Dermis microvascular lymphatic vessel endothelial cell (primary cell): ENCODE measurements around the gene SARDH. TPM values are rescaled to one million over a fixed set of nuclear protein-coding genes. Genes with fewer than 3 reads are reported as not detected.

ENCODE experiments used
- DNase-seq, 2 donors: peaks; one replicate each; pipeline versions ENCODE4 v3.0.0 to v3.0.0-alpha.2; 2010; ENCODE audit warnings: low read depth in 2 of 2
- total RNA-seq: library from RNA; depleted of rRNA; stranded (reverse); fragments of >200 nt; gene quantifications from 2 replicates; pipeline ENCODE4 v1.2.1, GENCODE V29; 2014

Gene SARDH
- total RNA-seq, 1 donor from 2014 or later = under 0.01 TPM

DNA sequence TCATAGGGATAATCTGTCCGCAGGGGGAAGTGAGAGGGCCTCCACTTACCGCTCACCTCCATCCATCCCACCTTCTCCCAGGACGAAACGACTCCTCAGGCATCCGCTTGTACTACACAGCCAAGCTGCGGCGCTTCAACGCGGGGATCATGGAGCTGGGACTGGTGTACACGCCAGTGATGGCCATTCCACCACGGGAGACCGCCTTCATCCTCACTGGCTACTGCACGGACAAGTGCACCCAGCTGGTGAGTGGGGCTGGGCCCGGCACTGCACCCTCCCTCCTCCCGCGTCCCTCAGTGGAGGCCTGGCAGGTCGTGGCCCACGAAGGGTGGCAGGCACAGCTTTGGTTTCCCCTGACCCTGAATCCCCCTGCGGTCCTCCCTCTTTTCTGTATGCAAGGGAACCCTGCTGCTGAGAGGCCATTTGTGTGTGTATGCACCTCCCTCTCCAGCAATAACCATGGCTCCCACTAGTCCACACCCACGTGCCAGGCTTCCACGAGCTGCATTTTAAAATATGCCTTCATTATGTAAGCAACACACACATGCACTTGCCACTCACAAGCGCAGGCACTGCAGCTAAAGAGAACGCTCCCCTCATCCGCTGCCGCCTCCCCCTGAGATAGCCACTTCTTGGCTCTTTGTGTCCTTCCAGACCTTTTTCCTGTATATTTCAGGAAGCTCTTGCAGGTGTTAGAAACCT is 90.2 kb downstream of the SARDH start:
- no peak for DNase-seq

GRCh38 chr9:133647148-133647547 is 91.0 kb downstream of the SARDH start:
- DNase-seq = no peak

DNA sequence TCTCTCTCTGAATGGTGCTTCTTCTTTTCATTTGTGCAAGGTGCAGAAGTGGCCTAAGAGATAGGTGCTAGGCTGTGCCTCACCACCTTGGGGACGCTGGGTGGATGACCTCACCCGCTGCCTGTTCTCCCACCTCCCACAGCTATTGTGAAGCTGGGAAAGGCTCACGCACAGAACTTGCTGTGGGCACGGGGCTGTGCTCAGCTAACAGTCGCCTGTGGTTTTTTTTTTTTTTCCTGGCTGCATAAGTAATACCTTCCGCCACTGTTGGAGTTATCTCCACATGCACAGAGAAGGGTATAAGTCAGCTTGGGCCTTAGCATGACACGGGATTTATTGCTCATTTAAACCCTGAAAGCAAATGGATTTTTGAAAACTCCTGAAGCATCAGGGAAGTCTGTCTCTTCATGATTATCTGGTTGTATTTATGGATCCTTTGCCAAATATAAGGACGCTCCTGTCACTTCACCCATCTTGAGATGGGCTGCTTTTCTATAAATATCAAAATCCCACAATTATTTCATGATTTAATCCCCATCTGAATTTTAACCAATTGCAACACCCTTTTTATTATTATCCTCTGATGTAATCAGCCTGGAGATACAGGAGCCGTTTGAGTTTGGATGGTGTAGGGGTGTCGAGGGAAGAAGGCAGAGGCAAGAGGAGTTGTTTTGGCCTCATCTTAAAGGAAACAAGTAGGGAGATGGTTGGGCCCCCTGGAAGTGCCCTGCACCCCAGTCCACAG is 93.0 kb downstream of the SARDH start:
- no peak for DNase-seq

DNA sequence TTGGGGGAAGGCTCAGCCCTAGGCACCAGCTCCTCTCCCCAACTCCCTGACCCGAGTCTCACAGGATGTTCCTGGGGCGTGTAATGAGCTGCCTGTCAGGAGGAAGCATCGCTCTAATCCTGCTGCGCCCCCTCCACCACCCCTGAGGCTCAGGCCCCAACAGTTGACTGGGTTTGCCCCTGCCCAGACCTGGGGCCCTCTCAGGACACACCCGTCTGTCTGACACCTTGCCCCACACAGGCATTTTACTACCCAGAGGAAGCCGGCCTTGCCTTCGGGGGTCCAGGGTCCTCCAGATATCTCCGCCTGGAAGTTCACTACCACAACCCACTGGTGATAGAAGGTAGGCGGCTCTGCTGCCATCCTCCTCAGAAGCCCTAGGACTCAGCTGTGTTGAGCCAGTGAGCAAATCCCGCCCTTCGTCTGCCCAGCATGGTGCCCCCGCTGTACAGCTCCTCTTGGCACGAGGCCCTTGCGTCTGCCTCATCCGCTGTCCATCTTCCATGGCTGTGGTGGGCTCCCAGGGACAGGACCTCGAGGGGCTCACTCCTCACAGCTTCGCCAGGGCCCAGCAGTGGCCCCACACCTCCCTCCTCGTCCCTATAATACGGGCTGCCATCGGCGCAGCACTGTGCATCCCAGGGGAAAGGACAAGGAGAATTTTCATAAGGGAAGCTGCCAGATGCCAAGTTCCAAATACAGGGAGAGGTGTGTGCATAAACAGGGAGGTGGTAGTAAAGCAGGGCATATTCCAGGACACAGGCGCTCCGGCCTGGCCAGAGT is 94.0 kb downstream of the SARDH start:
- no peak for DNase-seq

GRCh38 chr9:133643362-133643755 is 94.8 kb downstream of the SARDH start:
- no peak for DNase-seq

DNA sequence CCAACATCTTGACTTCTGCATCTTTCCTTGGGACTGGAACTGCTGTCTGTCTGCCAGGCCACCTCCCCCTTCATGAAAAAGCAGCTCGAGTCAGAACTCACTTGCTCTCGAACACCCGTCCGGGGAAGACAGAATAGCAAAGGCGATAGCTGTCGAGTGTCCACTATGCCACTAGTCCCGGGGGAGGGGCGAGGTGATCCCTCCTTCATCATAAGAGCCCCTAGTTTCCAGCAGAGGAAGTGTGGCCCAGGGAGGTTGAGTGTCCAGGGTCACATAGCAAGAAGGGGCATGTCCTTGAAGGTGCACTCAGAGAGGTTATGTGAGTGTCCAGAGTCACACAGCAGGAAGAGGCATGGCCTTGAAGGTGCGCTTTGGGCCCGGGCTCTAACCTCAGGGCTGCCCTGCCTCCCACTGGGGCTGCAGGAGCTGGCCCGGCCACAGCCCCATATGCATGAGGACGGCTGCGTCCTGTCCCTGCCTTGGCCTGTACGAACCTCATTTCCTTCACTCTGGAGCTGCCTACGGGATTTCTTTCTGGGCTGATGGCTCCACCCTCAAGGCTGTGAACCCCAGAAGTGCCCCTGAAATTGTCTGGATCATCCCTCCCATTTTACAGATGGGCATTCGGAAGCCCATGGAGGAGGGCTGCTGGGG is 95.3 kb downstream of the SARDH start:
- DNase-seq = no peak

DNA sequence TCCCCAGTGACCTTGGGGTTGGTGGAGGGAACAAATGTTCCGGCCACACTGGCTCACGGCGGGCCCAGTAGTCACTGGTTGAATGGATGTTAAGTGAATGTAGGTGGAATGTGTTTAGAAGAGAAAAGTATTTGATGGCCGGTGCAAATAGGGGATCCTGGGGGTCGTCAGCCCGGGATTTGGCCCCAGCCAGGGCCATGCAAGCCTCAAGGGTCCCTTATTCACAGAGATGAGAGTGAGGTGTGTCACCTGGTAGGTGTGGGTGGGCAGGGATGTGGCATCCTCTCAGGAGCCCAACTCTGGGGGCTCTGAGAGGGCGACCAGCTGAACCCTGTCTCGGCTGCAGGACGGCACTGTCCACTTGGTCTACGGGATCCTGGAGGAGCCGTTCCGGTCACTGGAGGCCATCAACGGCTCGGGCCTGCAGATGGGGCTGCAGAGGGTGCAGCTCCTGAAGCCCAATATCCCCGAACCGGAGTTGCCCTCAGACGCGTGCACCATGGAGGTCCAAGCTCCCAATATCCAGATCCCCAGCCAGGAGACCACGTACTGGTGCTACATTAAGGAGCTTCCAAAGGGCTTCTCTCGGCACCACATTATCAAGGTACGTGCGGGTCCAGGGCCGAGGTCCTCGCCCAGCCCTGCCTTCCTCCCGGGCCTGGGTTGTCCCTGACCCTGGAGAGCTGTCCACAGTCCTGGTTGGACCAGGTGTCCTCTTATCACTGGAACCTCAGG is 96.1 kb downstream of the SARDH start:
- DNase-seq = no peak

DNA sequence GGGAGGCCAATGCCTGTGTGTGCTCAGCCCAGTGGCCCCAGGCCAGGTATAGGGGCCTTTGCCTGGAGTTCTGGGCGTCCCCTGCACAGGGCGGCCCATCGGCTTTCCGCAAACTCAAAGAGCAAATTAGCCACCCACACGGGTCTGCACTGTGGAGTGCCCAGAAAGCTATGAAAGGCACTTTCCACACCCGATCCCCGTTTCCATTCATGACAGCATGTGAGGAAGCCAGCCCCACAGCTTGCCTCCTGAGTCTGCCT is 96.8 kb downstream of the SARDH start:
- DNase-seq = no peak

DNA sequence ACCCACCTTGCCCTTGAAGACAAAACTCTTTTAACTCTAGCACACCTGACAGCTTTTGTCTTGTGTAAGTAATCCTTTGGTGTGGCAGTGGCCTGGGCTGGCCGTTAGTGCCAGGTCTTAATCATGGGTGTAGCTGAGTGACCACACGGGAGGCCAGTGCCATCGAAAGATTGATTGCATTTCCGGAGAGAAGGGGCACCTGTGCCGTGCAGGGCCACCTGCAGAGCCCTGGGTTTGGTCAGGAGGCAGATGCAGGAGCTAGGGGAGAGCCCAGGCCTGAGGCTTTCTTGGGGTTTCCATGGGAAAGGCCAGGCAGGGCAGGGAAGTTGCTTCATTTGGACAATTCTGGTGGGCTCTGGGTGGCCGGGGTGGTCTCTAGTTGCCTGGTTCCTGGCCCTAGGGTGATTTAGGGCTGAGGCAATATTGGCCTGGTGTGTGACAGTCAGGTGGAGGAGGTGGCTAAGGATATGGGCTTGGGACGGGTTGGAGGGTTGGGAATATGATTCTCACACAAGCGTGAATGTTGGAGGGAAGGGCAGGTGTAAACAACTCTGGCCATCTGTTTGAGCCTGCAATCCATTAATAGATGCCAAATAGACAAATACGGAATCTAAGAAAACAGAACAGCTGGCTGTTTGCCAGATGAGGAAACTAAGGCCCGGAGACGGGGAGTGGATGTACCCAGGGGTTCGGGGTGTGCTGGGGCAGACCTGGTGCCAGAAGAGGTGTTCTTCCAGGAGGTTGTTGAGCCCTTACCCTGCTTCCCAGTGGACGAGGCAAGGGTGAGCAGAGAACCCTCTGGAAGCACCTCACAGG is 97.4 kb downstream of the SARDH start:
- no peak for DNase-seq

- DNase-seq = no peak
Measured at GRCh38 chr9:133640160-133640559, 98.0 kb downstream of the SARDH start.

DNA sequence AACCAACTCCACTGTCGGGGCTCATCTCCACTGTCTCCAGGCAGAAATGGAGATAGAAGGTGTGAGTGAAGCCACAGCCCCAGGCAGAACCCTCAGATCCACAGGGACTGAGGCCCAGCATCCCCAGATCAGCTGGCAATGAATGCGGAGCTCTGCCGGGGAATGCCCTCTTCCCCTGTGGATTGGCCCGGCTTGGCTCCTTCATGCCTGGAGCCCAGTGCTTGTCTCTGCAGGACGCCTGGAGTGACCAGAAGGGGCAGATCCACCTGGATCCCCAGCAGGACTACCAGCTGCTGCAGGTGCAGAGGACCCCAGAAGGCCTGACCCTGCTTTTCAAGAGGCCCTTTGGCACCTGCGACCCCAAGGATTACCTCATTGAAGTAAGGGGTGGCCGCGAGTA is 98.5 kb downstream of the SARDH start:
- DNase-seq = no peak

GRCh38 chr9:133638711-133639110 is 99.4 kb downstream of the SARDH start:
- no peak for DNase-seq

DNA sequence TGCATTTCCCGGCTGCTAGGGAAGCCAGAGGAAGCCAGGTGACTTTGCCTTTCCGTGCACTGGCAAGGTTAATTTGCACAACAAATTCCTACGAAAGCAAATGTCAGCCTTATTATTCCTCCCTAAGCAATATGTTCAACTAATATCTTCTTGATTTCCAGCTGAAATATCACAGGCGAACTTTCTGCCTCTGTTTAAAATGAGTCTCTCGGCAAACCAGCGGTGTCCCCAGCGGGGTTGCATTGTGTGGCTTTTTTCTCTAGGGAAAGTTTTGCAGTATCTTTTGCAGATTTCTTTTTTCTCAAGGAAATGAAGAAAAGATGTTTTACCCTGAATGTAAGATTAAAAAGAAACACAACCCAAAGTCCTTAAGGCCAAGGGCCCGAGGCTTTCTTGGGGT is 100.1 kb downstream of the SARDH start:
- DNase-seq = no peak

- no peak for DNase-seq
Measured at GRCh38 chr9:133637451-133638055, 100.6 kb downstream of the SARDH start.

DNA sequence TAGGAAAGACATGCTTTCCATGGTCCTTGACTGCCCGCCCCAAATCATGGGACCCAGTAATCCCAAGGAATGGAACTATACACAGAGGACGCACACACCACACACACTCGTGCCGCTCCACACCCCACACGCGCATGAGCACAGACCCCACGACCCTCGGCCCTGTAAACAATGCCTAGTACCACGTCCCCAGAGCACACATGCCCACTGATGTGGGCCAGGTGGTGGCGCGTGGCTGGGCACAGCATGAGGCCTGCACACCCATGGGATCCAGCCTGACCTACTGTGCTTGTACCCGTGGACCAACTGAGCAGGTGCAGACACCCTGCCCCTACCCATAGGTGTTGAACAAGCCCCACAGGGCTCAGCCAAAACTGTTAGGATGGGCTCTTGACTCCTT is 101.2 kb downstream of the SARDH start:
- no peak for DNase-seq

DNA sequence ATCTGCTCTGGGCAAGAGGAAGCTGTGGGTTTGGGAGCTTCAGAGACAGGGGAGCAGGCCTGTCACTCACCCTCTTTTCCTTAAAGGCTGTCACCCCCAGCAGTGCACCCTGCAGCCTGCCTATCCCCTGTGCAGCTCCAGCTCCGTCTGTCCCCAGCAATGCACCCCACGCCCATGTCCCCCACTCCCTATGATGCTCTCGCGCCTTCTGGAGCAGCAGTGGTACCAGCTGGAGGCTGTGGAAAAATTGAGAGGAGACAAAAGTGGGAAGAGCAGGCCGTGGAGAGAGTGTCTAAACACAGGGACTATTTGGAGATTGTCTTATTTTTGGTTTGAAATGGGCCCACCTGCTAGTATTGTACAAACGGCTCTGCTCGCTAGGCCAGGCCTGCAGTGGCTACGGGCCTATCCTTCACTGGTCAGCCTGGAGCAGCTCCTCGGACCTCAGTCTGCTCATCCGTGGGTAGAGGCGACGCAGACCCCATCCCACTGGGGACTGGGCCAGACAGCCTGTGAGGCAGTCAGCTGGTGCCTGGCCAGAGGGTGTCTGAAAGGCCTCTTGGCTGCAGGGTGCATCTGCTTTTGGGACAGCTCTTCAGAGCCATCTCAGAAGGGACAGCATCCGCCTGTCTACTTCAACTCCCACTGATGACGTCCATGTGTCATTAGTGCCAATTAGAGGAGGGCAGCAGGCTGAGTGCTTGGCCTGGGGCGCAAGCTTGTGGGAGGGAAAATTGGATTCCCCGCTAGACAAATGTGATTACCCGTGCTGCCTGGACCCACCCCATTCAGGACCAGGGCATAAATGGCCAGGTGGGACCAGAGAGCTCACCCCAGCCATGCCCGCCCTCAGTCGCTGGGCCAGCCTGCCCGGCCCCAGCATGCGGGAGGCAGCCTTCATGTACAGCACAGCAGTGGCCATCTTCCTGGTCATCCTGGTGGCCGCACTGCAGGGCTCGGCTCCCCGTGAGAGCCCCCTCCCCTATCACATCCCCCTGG is 102.3 kb downstream of the SARDH start, which contains the start of gene DBH:
Gene DBH (plus strand): TSS at position 831 of the 999 bp plus-strand sequence. CDS start 9 bp downstream, at position 840.
- no peak for DNase-seq

GRCh38 chr9:133635098-133635497 is 103.1 kb downstream of the SARDH start:
- no peak for DNase-seq

- DNase-seq = no peak
Measured at GRCh38 chr9:133634081-133634691, 104.0 kb downstream of the SARDH start.
